ENCODE data around the gene FNDC7. TPM values are rescaled to one million over a fixed set of nuclear protein-coding genes. Genes with fewer than 3 reads are reported as not detected.

The FNDC7 gene
- total and polyA plus RNA-seq, 9 of the 15 experiments (the other 6 are each of a cell fraction or from before 2014, with no cell fraction given) = not detected

- TF ChIP-seq CBX8 (IDR thresholded peaks at IDR 0.05; ENCODE audit: borderline replicate concordance, extremely low read depth, low read depth, low read length, poor library complexity, severe bottlenecking) (no peak), VEZF1 (CRISPR knock-in tag; IDR thresholded peaks at IDR 0.05) (peak; percentile 88), CC2D1A (IDR thresholded peaks at IDR 0.05) (peak; percentile 47; the same call in 1 of the 2 replicates), ZNF318 (IDR thresholded peaks at IDR 0.05; ENCODE audit: borderline replicate concordance in 1 of 2, low read depth in 1 of 2) (no peak), ZNF121 (CRISPR knock-in tag; conservative IDR thresholded peaks at IDR 0.05) (no peak), RNF2 (IDR thresholded peaks at IDR 0.05) (peak; percentile 67), ZKSCAN3 (CRISPR knock-in tag; IDR thresholded peaks at IDR 0.05) (no peak)
- TF ChIP-seq, protein P1, sequence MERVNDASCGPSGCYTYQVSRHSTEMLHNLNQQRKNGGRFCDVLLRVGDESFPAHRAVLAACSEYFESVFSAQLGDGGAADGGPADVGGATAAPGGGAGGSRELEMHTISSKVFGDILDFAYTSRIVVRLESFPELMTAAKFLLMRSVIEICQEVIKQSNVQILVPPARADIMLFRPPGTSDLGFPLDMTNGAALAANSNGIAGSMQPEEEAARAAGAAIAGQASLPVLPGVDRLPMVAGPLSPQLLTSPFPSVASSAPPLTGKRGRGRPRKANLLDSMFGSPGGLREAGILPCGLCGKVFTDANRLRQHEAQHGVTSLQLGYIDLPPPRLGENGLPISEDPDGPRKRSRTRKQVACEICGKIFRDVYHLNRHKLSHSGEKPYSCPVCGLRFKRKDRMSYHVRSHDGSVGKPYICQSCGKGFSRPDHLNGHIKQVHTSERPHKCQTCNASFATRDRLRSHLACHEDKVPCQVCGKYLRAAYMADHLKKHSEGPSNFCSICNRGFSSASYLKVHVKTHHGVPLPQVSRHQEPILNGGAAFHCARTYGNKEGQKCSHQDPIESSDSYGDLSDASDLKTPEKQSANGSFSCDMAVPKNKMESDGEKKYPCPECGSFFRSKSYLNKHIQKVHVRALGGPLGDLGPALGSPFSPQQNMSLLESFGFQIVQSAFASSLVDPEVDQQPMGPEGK (CRISPR knock-in tag; IDR thresholded peaks at IDR 0.05; ENCODE audit: borderline replicate concordance) = 0 out of 2 replicates have a peak, but pooled peaks have one; percentile 52
- TF ChIP-seq, protein P2, sequence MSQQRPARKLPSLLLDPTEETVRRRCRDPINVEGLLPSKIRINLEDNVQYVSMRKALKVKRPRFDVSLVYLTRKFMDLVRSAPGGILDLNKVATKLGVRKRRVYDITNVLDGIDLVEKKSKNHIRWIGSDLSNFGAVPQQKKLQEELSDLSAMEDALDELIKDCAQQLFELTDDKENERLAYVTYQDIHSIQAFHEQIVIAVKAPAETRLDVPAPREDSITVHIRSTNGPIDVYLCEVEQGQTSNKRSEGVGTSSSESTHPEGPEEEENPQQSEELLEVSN (IDR thresholded peaks at IDR 0.05; ENCODE audit: borderline replicate concordance in 1 of 2, extremely low read depth in 1 of 2, insufficient read depth in 1 of 2, insufficient read length in 1 of 2, low read depth in 1 of 2, low read length in 1 of 2, poor library complexity in 1 of 2, severe bottlenecking in 1 of 2) = peak; percentile 96
- TF ChIP-seq, protein P3, sequence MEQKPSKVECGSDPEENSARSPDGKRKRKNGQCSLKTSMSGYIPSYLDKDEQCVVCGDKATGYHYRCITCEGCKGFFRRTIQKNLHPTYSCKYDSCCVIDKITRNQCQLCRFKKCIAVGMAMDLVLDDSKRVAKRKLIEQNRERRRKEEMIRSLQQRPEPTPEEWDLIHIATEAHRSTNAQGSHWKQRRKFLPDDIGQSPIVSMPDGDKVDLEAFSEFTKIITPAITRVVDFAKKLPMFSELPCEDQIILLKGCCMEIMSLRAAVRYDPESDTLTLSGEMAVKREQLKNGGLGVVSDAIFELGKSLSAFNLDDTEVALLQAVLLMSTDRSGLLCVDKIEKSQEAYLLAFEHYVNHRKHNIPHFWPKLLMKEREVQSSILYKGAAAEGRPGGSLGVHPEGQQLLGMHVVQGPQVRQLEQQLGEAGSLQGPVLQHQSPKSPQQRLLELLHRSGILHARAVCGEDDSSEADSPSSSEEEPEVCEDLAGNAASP (IDR thresholded peaks at IDR 0.05) = no peak
These were observed 33.9 kb downstream of the FNDC7 start, which contains the start of gene STXBP3 (continued) for GRCh38 chr1:108746382-108747170.
